Gastrocnemius medialis (tissue), 4 donors: ENCODE measurements around the gene BLCAP.

Experiments
- POLR2A ChIP-seq, 2 donors: fragments of 450-650 bp; IDR thresholded peaks; one replicate each; pipeline ENCODE4 v1.6.1; 2017; ENCODE audit warnings: antibody characterized with exemption in 2 of 2, mild to moderate bottlenecking in 2 of 2, moderate library complexity in 2 of 2
- TF ChIP-seq, protein P1 (sequence below), 5 experiments: fragments of 450-650 bp in 3 of 5; fragments of 200-600 bp in 2 of 5; sonication (generic) in 2 of 5; IDR thresholded peaks in 4 of 5; conservative IDR thresholded peaks in 1 of 5; 1 replicate in 4 of 5; 2 replicates in 1 of 5; pipeline ENCODE4 v1.5.1; 2016 to 2019; ENCODE audit warnings: antibody characterized with exemption in 5 of 5, mild to moderate bottlenecking in 3 of 5, moderate library complexity in 3 of 5

DNA sequence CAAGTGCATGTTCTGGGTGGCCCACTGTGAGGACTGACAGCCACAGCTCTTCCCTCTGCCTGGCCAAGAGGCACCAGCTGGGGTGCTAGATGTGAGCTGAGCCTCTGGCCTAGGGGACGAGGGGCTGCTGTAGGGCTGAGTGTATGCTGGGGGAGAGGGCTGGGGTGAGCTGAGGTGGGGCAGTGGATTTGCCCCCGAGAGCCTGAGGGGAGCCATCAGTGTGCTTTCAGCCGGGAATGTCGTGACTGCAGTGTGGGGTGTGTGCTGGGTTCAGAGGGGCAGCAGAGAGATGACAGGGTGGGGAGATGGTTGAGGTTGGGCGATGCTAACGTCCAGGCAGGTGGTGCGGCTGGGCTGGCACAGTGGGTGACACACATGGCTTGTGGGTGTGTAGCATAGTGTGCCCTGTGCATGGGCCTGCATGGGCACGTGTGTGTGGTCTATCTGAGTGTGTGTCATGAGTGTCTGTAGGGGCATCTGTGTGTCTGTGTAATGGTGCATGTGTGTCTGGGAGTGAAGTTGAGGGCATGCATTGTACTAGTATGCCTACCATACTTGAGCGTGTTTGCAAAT, 46.0 kb upstream of the BLCAP start:
- TF ChIP-seq, protein P1, sequence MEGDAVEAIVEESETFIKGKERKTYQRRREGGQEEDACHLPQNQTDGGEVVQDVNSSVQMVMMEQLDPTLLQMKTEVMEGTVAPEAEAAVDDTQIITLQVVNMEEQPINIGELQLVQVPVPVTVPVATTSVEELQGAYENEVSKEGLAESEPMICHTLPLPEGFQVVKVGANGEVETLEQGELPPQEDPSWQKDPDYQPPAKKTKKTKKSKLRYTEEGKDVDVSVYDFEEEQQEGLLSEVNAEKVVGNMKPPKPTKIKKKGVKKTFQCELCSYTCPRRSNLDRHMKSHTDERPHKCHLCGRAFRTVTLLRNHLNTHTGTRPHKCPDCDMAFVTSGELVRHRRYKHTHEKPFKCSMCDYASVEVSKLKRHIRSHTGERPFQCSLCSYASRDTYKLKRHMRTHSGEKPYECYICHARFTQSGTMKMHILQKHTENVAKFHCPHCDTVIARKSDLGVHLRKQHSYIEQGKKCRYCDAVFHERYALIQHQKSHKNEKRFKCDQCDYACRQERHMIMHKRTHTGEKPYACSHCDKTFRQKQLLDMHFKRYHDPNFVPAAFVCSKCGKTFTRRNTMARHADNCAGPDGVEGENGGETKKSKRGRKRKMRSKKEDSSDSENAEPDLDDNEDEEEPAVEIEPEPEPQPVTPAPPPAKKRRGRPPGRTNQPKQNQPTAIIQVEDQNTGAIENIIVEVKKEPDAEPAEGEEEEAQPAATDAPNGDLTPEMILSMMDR (IDR thresholded peaks at IDR 0.05 in 4 of 5, conservative IDR thresholded peaks at IDR 0.05 in 1 of 5): no peak
- no peak for TF ChIP-seq POLR2A (IDR thresholded peaks at IDR 0.05)
